Neural cell (in vitro differentiated cells): ENCODE data around the gene ANKRD1.
"Not testable (repeated sequence)": the region's sequence is repeated elsewhere in the genome, so short reads cannot be mapped to it uniquely, and the experiment has no call there.

Source experiments
- EZH2 ChIP-seq: fragments of 200-600, 300-800 bp; shearing (Covaris generic), sonication (generic); IDR thresholded peaks from 2 replicates; pipeline ENCODE4 v1.6.1; 2014; ENCODE audit warnings: antibody characterized with exemption, low read length, borderline replicate concordance, mild to moderate bottlenecking; ENCODE audit not compliant: insufficient read depth, poor library complexity, severe bottlenecking
- TF ChIP-seq, protein P1 (sequence below): fragments of 450-650 bp; IDR thresholded peaks from 2 replicates; pipeline ENCODE4 v1.5.1; 2014; ENCODE audit warnings: antibody characterized with exemption, mild to moderate bottlenecking, moderate library complexity; ENCODE audit not compliant: poor library complexity, severe bottlenecking

DNA sequence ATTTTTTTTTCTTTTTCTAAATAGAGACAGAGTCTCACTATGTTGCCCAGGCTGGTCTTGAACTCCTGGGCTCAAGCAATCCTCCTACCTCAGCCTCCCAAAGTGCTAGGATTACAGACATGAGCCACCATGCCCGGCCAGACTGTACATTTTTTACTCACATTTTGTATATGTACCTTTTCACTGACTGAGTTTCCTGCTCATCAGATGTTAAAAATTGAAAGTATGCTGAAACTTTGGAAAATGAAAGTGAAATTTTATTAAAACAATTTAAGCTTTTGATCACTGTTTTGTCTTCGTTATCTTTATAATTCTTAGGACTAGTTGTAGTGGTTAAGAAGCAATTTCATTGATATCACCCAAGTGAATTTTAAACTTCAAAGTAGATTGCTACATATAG, 24.0 kb downstream of the ANKRD1 start:
- TF ChIP-seq, protein P1, sequence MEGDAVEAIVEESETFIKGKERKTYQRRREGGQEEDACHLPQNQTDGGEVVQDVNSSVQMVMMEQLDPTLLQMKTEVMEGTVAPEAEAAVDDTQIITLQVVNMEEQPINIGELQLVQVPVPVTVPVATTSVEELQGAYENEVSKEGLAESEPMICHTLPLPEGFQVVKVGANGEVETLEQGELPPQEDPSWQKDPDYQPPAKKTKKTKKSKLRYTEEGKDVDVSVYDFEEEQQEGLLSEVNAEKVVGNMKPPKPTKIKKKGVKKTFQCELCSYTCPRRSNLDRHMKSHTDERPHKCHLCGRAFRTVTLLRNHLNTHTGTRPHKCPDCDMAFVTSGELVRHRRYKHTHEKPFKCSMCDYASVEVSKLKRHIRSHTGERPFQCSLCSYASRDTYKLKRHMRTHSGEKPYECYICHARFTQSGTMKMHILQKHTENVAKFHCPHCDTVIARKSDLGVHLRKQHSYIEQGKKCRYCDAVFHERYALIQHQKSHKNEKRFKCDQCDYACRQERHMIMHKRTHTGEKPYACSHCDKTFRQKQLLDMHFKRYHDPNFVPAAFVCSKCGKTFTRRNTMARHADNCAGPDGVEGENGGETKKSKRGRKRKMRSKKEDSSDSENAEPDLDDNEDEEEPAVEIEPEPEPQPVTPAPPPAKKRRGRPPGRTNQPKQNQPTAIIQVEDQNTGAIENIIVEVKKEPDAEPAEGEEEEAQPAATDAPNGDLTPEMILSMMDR, result not testable (repeated sequence)
- TF ChIP-seq EZH2, result not testable (repeated sequence)
